Activated CD8-positive, alpha-beta T cell treated with anti-CD3 and anti-CD28 coated beads for 36 hours (primary cell): ENCODE results near the gene MVB12B. TPM values are rescaled to one million over a fixed set of nuclear protein-coding genes. Genes with fewer than 3 reads are reported as not detected.
A peak's percentile ranks its signal among the peaks of the same experiment; 100 is the strongest.

Experiments used
- ATAC-seq: fragments of 200-7000 bp; cut with Tn5 transposase; one replicate; pipeline ENCODE4 v1.10.0; 2021; ENCODE audit warnings: mild to moderate bottlenecking, moderate library complexity
- CTCF ChIA-PET: fragments of 350-600 bp; sonication (Branson Sonifier 250); formaldehyde crosslinking; loops from one replicate; lab custom pipeline; 2021; ENCODE audit warnings: antibody characterized with exemption; lab: Charles Lee
- POLR2A ChIA-PET: fragments of 350-600 bp; sonication (Branson Sonifier 250); formaldehyde crosslinking; loops from one replicate; lab custom pipeline; 2021; ENCODE audit warnings: antibody characterized with exemption; lab: Charles Lee
- DNase-seq: peaks from one replicate; pipeline ENCODE4 v3.0.0-alpha.2; 2020
- H3K27ac Mint-ChIP-seq: one replicate; pipeline ENCODE4 v1.8.0; 2021; ENCODE audit warnings: mild to moderate bottlenecking, mixed read lengths
- H3K27me3 Mint-ChIP-seq: one replicate; pipeline ENCODE4 v1.8.0; 2021; ENCODE audit warnings: mixed read lengths
- H3K36me3 Mint-ChIP-seq: one replicate; pipeline ENCODE4 v1.8.0; 2021; ENCODE audit warnings: low read depth, mixed read lengths
- H3K4me1 Mint-ChIP-seq: one replicate; pipeline ENCODE4 v1.8.0; 2021; ENCODE audit warnings: low read depth, mixed read lengths
- H3K4me3 Mint-ChIP-seq: one replicate; pipeline ENCODE4 v1.8.0; 2021; ENCODE audit warnings: mild to moderate bottlenecking, moderate library complexity, mixed read lengths
- H3K9me3 Mint-ChIP-seq: one replicate; pipeline ENCODE4 v1.8.0; 2021; ENCODE audit warnings: mixed read lengths
- CTCF ChIP-seq: fragments of 200-600 bp; IDR thresholded peaks from one replicate; pipeline ENCODE4 v1.8.0; 2022; ENCODE audit warnings: antibody characterized with exemption, mild to moderate bottlenecking
- intact Hi-C: fragments of 100-400 bp; cut with micrococcal nuclease; formaldehyde crosslinking; loops from one replicate; pipeline ENCODE4 v1.10.0; 2022
- total RNA-seq, 2 experiments: library from RNA; stranded (reverse); gene quantifications; one replicate each; pipeline ENCODE4 v1.2.3, GENCODE V29; 2021

The MVB12B gene
- total RNA-seq, 2 experiments from 2014 or later, result 6.4 to 6.6 TPM

GRCh38 chr9:126291925-126292324, 34.7 kb upstream of the MVB12B start:
- ChIA-PET CTCF (interaction anchor here (0.6 to 2.1 kb wide), 3 partner anchors 11 to 869 kb away, joined by 4 to 10 read pairs (median 4); no protein-coding TSS in a partner anchor), POLR2A (no interaction called here)
- H3K36me3 Mint-ChIP-seq, result no peaks in the 10 kb centered on the region
- H3K9me3 Mint-ChIP-seq, result no peaks in the 10 kb centered on the region
- peaks cover 3% of the 10 kb centered on the region for H3K27me3 Mint-ChIP-seq
- intact Hi-C loops, result no loop called here
- DNase-seq, result no peak
- TF ChIP-seq CTCF, result no peak
- no peak overlapping the region for H3K4me3 Mint-ChIP-seq
- ATAC-seq, result no peak
- no peak overlapping the region for H3K27ac Mint-ChIP-seq
- H3K4me1 Mint-ChIP-seq, result no peaks in the 10 kb centered on the region

GRCh38 chr9:126292736-126293521, 33.7 kb upstream of the MVB12B start:
- ATAC-seq, result no peak
- H3K4me3 Mint-ChIP-seq, result no peak overlapping the region
- intact Hi-C loops, result no loop called here
- H3K27me3 Mint-ChIP-seq, result peaks cover 3% of the 10 kb centered on the region
- TF ChIP-seq CTCF, result no peak
- no peaks in the 10 kb centered on the region for H3K4me1 Mint-ChIP-seq
- ChIA-PET POLR2A (no interaction called here), CTCF (interaction anchor here (0.9 to 3.6 kb wide), 9 partner anchors 10 to 206 kb away, joined by 3 to 13 read pairs (median 3); no protein-coding TSS in a partner anchor)
- no peak for DNase-seq
- H3K36me3 Mint-ChIP-seq, result no peaks in the 10 kb centered on the region
- H3K9me3 Mint-ChIP-seq, result no peaks in the 10 kb centered on the region
- no peak overlapping the region for H3K27ac Mint-ChIP-seq

- no peaks in the 10 kb centered on the region for H3K4me1 Mint-ChIP-seq
- H3K27me3 Mint-ChIP-seq, result peaks cover 3% of the 10 kb centered on the region
- no peak overlapping the region for H3K27ac Mint-ChIP-seq
- intact Hi-C loops, result no loop called here
- H3K9me3 Mint-ChIP-seq, result no peaks in the 10 kb centered on the region
- POLR2A ChIA-PET, result no interaction called here
- peak; percentile 20 for DNase-seq
- peak; percentile 32 for TF ChIP-seq CTCF
- no peak for ATAC-seq
- H3K36me3 Mint-ChIP-seq, result no peaks in the 10 kb centered on the region
- H3K4me3 Mint-ChIP-seq, result no peak overlapping the region
- CTCF ChIA-PET, result interaction anchor here (0.6 to 3.6 kb wide), 11 partner anchors 9 to 1374 kb away, joined by 3 to 13 read pairs (median 3); no protein-coding TSS in a partner anchor
These were observed 33.1 kb upstream of the MVB12B start for GRCh38 chr9:126293522-126293889.

- Mint-ChIP-seq H3K27ac (no peak overlapping the region), H3K9me3 (no peaks in the 10 kb centered on the region), H3K4me1 (no peaks in the 10 kb centered on the region), H3K4me3 (no peak overlapping the region), H3K36me3 (no peaks in the 10 kb centered on the region), H3K27me3 (peaks cover 1% of the 10 kb centered on the region)
- CTCF ChIA-PET, result interaction anchor here (0.9 to 3.6 kb wide), 7 partner anchors 22 to 887 kb away, joined by 3 to 13 read pairs (median 4); no protein-coding TSS in a partner anchor
- ATAC-seq (no peak), DNase-seq (no peak)
- POLR2A ChIA-PET, result no interaction called here
- intact Hi-C loops, result no loop called here
- TF ChIP-seq CTCF, result no peak
These were observed 32.1 kb upstream of the MVB12B start for GRCh38 chr9:126294331-126295081.
